Lower leg skin (tissue), 3 donors: ENCODE results near the gene ADAMTS17.

Experiments used
- CTCF ChIP-seq, 3 donors: fragments of 450-650 bp; IDR thresholded peaks; one replicate each; pipeline ENCODE4 v1.5.1; 2016; ENCODE audit warnings: antibody characterized with exemption in 3 of 3, mild to moderate bottlenecking in 3 of 3, moderate library complexity in 2 of 3
- POLR2A ChIP-seq, 2 donors: fragments of 450-650 bp; IDR thresholded peaks; one replicate each; pipeline ENCODE4 v1.6.1; 2016 to 2017; ENCODE audit warnings: antibody characterized with exemption in 2 of 2, mild to moderate bottlenecking in 1 of 2, moderate library complexity in 1 of 2

- no peak for TF ChIP-seq CTCF (IDR thresholded peaks at IDR 0.05)
- no peak for TF ChIP-seq POLR2A (IDR thresholded peaks at IDR 0.05)
Measured at GRCh38 chr15:100306098-100306497, 35.7 kb downstream of the ADAMTS17 start.
